HUDEP-2 (cell line): ENCODE results near the gene TBX18.

Experiments
- DNase-seq, 76 experiments: peaks; one replicate each; lab custom pipeline; 2025; ENCODE audit not compliant: unreplicated experiment in 76 of 76; lab: John Stamatoyannopoulos, UW

TBX18 gene

GRCh38 chr6:84752118-84752850 lies 12.1 kb downstream of the TBX18 start:
- no peak for DNase-seq

GRCh38 chr6:84749181-84749580 lies 15.2 kb downstream of the TBX18 start:
- DNase-seq: no peak

GRCh38 chr6:84748376-84748775 lies 16.0 kb downstream of the TBX18 start:
- DNase-seq: no peak

GRCh38 chr6:84743616-84744015 lies 20.8 kb downstream of the TBX18 start:
- DNase-seq: no peak

GRCh38 chr6:84740385-84740784 lies 24.0 kb downstream of the TBX18 start:
- no peak for DNase-seq

- DNase-seq: no peak
Measured at GRCh38 chr6:84739866-84740208, 24.6 kb downstream of the TBX18 start.

- DNase-seq: no peak
Measured at GRCh38 chr6:84738996-84739865, 25.2 kb downstream of the TBX18 start.

GRCh38 chr6:84733889-84734288 lies 30.5 kb downstream of the TBX18 start:
- no peak for DNase-seq

GRCh38 chr6:84731901-84732300 lies 32.5 kb downstream of the TBX18 start:
- DNase-seq: no peak

GRCh38 chr6:84731401-84731800 lies 33.0 kb downstream of the TBX18 start:
- DNase-seq: no peak

GRCh38 chr6:84728602-84729001 lies 35.8 kb downstream of the TBX18 start:
- DNase-seq: peak in 7 of 76 experiments; percentile 4 to 36 (median 8)

GRCh38 chr6:84719152-84719551 lies 45.2 kb downstream of the TBX18 start:
- DNase-seq: no peak

GRCh38 chr6:84718038-84718955 lies 46.1 kb downstream of the TBX18 start:
- DNase-seq: no peak

- DNase-seq: no peak
Measured at GRCh38 chr6:84709121-84709520, 55.3 kb downstream of the TBX18 start.

GRCh38 chr6:84707171-84707570 lies 57.2 kb downstream of the TBX18 start:
- no peak for DNase-seq

- DNase-seq: no peak
Measured at GRCh38 chr6:84696166-84696565, 68.2 kb downstream of the TBX18 start.

- DNase-seq: no peak
Measured at GRCh38 chr6:84691978-84692623, 72.3 kb downstream of the TBX18 start.

- DNase-seq: no peak
Measured at GRCh38 chr6:84688141-84688873, 76.1 kb downstream of the TBX18 start.

- no peak for DNase-seq
Measured at GRCh38 chr6:84687431-84687830, 77.0 kb downstream of the TBX18 start.
